ENCODE data around the gene PTPRU. TPM values are rescaled to one million over a fixed set of nuclear protein-coding genes. Genes with fewer than 3 reads are reported as not detected.
A peak's percentile ranks its signal among the peaks of the same experiment; 100 is the strongest.

The PTPRU gene
- total RNA-seq, 1 experiment from 2014 or later, result 45.5 TPM

- Histone ChIP-seq H3T11ph (ENCODE audit: low read length) (no peak overlapping the region), H3K23me2 (ENCODE audit: insufficient read length, low read depth, low read length, poor library complexity, severe bottlenecking) (no peaks in the 10 kb centered on the region), H4K5ac (ENCODE audit: insufficient read length, low read depth, low read length) (no peak overlapping the region), H3K18ac (ENCODE audit: insufficient read length, low read depth, low read length) (no peak overlapping the region), H3K27ac (ENCODE audit: insufficient read length, low read depth, low read length) (no peak overlapping the region), H2BK12ac (ENCODE audit: insufficient read length, low read depth, low read length) (no peak overlapping the region), H3K79me1 (ENCODE audit: insufficient read depth, low read depth, low read length, poor library complexity, severe bottlenecking) (no peaks in the 10 kb centered on the region), H3K9me3 (ENCODE audit: control insufficient read depth, low read depth, low read length) (no peaks in the 10 kb centered on the region), H2AFZ (ENCODE audit: low read length) (no peak overlapping the region), H3K4me2 (ENCODE audit: insufficient read depth, insufficient read length, low read length) (no peak overlapping the region), H2AK5ac (ENCODE audit: insufficient read length, low read length) (no peak overlapping the region), H3K4me1 (ENCODE audit: insufficient read depth, low read length) (no peaks in the 10 kb centered on the region), H3K9ac (ENCODE audit: extremely low read depth, insufficient read length, low read length) (no peak overlapping the region), H2BK120ac (ENCODE audit: low read depth, low read length, poor library complexity, severe bottlenecking) (no peak overlapping the region), H3K56ac (ENCODE audit: insufficient read length, low read depth, low read length) (no peak overlapping the region), H4K8ac (replicated peaks; ENCODE audit: insufficient read length, low read depth, low read length) (no peak overlapping the region), H3K4ac (ENCODE audit: low read depth, low read length) (no peak overlapping the region), H3K14ac (ENCODE audit: insufficient read depth, low read length) (no peak overlapping the region), H4K20me1 (ENCODE audit: control insufficient read depth, insufficient read depth, insufficient read length) (no peaks in the 10 kb centered on the region), H4K91ac (ENCODE audit: insufficient read length, low read depth, low read length) (no peak overlapping the region), H3K79me2 (ENCODE audit: insufficient read depth, low read length) (no peaks in the 10 kb centered on the region), H2BK20ac (ENCODE audit: low read depth, low read length, poor library complexity, severe bottlenecking) (no peak overlapping the region), H3K23ac (ENCODE audit: insufficient read length, low read depth, low read length) (no peak overlapping the region), H2BK15ac (ENCODE audit: low read depth, low read length) (no peak overlapping the region), H2BK5ac (ENCODE audit: insufficient read length, low read length) (no peak overlapping the region), H3K27me3 (ENCODE audit: insufficient read depth, low read length) (no peaks in the 10 kb centered on the region)
- TF ChIP-seq CTCF (conservative IDR thresholded peaks at IDR 0.05), result no peak
- Mint-ChIP-seq H3K4me3 (no peak overlapping the region), H3K27me3 (ENCODE audit: low read depth) (no peaks in the 10 kb centered on the region), H3K36me3 (ENCODE audit: insufficient read depth in 1 of 3, low read depth in 3 of 3) (peaks cover 2 to 45% (median 35%) of the 10 kb centered on the region in 3 experiments; a peak in 5 of 7 replicates), H3K4me1 (peaks cover 8 to 20% of the 10 kb centered on the region in 2 experiments), H3K27ac (peak overlapping the region in 1 of 3 experiments; percentile 56; a peak in 2 of 7 replicates), H3K9me3 (no peaks in the 10 kb centered on the region)
- no peak for DNase-seq
- no CpG with 5 or more reads among the region's 9 CpGs for WGBS (ENCODE audit: extremely low coverage, insufficient read length, low lambda C conversion rate)
Measured at GRCh38 chr1:29310616-29311180, 74.4 kb downstream of the PTPRU start.

Data from H9 (cell line).